Measurements from ENCODE around the gene CBX7. TPM values are rescaled to one million over a fixed set of nuclear protein-coding genes. Genes with fewer than 3 reads are reported as not detected.

CBX7 gene
- total RNA-seq, 4 donors from 2014 or later = 41.2 to 58.6 (median 53.2) TPM

- Histone ChIP-seq H3K36me3 (no peaks in the 10 kb centered on the region), H3K27me3 (no peaks in the 10 kb centered on the region), H3K4me1 (peaks cover 0 to 4% (median 0%) of the 10 kb centered on the region in 4 donors), H3K4me3 (no peak overlapping the region), H3K9me3 (no peaks in the 10 kb centered on the region), H3K27ac (peak overlapping the region in 1 of 4 donors; percentile 33)
- no peak for DNase-seq
- TF ChIP-seq CTCF (IDR thresholded peaks at IDR 0.05) (no peak), POLR2A (IDR thresholded peaks at IDR 0.05) (no peak)
Observed at GRCh38 chr22:39115570-39115969, 36.9 kb downstream of the CBX7 start.

- Histone ChIP-seq H3K36me3 (no peaks in the 10 kb centered on the region), H3K4me1 (peaks cover 0 to 4% (median 0%) of the 10 kb centered on the region in 4 donors), H3K9me3 (no peaks in the 10 kb centered on the region), H3K27me3 (no peaks in the 10 kb centered on the region), H3K4me3 (no peak overlapping the region), H3K27ac (no peak overlapping the region)
- DNase-seq = no peak
- TF ChIP-seq POLR2A (IDR thresholded peaks at IDR 0.05) = no peak
- no peak for TF ChIP-seq CTCF (IDR thresholded peaks at IDR 0.05)
Observed at GRCh38 chr22:39114112-39114511, 38.4 kb downstream of the CBX7 start.

- Histone ChIP-seq H3K9me3 (no peaks in the 10 kb centered on the region), H3K36me3 (no peaks in the 10 kb centered on the region), H3K4me1 (peaks cover 0 to 4% (median 0%) of the 10 kb centered on the region in 4 donors), H3K27ac (no peak overlapping the region), H3K4me3 (no peak overlapping the region), H3K27me3 (no peaks in the 10 kb centered on the region)
- no peak for TF ChIP-seq CTCF (IDR thresholded peaks at IDR 0.05)
- TF ChIP-seq POLR2A (IDR thresholded peaks at IDR 0.05) = no peak
- DNase-seq = no peak
Observed at GRCh38 chr22:39110631-39111561, 41.6 kb downstream of the CBX7 start.

GRCh38 chr22:39109361-39109760, 43.1 kb downstream of the CBX7 start:
- no peak overlapping the region for H3K27ac ChIP-seq
- H3K4me3 ChIP-seq = no peak overlapping the region
- no peaks in the 10 kb centered on the region for H3K4me1 ChIP-seq
- no peaks in the 10 kb centered on the region for H3K36me3 ChIP-seq
- TF ChIP-seq CTCF (IDR thresholded peaks at IDR 0.05) (no peak), POLR2A (IDR thresholded peaks at IDR 0.05) (no peak)
- DNase-seq = no peak
- no peaks in the 10 kb centered on the region for H3K27me3 ChIP-seq
- H3K9me3 ChIP-seq = no peaks in the 10 kb centered on the region

GRCh38 chr22:39108487-39108886, 44.0 kb downstream of the CBX7 start:
- no peak for DNase-seq
- Histone ChIP-seq H3K27me3 (no peaks in the 10 kb centered on the region), H3K4me1 (no peaks in the 10 kb centered on the region), H3K9me3 (no peaks in the 10 kb centered on the region), H3K36me3 (no peaks in the 10 kb centered on the region), H3K4me3 (no peak overlapping the region), H3K27ac (no peak overlapping the region)
- TF ChIP-seq POLR2A (IDR thresholded peaks at IDR 0.05) (no peak), CTCF (IDR thresholded peaks at IDR 0.05) (no peak)

Measured in Peyer's patch (tissue), 4 donors.